ENCODE measurements around the gene GNAQ. TPM values are rescaled to one million over a fixed set of nuclear protein-coding genes. Genes with fewer than 3 reads are reported as not detected.

Gene GNAQ
- total RNA-seq, 4 donors from 2014 or later, result 64.0 to 80.4 (median 69.2) TPM

DNA sequence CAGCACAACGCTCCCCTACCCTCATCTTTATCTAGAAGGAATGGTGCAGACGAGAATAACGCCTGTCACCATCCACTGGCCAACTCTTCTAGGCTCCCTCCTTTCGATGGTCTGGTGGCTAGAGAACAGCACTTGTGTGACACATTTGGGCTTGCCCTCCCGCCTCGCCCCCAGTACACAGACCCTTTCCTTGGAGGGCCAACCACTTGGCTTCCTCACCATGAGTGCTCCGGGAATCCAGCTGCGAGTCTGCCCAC lies 1.4 kb downstream of the GNAQ start:
- Histone ChIP-seq H3K27me3 (no peaks in the 10 kb centered on the region), H3K4me3 (peak overlapping the region; percentile 79 to 90 (median 86)), H3K27ac (replicated peaks in 1 of 4) (peak overlapping the region; percentile 89 to 98 (median 94)), H3K9me3 (no peaks in the 10 kb centered on the region), H3K36me3 (no peaks in the 10 kb centered on the region), H3K4me1 (peaks cover 19 to 68% (median 59%) of the 10 kb centered on the region in 4 donors)
- WGBS, result 3% methylated on average over 8 of the region's 8 CpGs
- TF ChIP-seq, protein P1, sequence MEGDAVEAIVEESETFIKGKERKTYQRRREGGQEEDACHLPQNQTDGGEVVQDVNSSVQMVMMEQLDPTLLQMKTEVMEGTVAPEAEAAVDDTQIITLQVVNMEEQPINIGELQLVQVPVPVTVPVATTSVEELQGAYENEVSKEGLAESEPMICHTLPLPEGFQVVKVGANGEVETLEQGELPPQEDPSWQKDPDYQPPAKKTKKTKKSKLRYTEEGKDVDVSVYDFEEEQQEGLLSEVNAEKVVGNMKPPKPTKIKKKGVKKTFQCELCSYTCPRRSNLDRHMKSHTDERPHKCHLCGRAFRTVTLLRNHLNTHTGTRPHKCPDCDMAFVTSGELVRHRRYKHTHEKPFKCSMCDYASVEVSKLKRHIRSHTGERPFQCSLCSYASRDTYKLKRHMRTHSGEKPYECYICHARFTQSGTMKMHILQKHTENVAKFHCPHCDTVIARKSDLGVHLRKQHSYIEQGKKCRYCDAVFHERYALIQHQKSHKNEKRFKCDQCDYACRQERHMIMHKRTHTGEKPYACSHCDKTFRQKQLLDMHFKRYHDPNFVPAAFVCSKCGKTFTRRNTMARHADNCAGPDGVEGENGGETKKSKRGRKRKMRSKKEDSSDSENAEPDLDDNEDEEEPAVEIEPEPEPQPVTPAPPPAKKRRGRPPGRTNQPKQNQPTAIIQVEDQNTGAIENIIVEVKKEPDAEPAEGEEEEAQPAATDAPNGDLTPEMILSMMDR (IDR thresholded peaks at IDR 0.05), result no peak
- TF ChIP-seq POLR2AphosphoS5 (IDR thresholded peaks at IDR 0.05) (no peak), POLR2A (IDR thresholded peaks at IDR 0.05; ENCODE audit: low read depth) (no peak), EP300 (IDR thresholded peaks at IDR 0.05) (no peak)
- intact Hi-C loops (cut with DNase I), result loop anchor here (5.0 kb wide), 1 partner anchor 278 kb away; no protein-coding TSS in a partner anchor
- DNase-seq (ENCODE audit: extremely low spot score), result no peak

DNA sequence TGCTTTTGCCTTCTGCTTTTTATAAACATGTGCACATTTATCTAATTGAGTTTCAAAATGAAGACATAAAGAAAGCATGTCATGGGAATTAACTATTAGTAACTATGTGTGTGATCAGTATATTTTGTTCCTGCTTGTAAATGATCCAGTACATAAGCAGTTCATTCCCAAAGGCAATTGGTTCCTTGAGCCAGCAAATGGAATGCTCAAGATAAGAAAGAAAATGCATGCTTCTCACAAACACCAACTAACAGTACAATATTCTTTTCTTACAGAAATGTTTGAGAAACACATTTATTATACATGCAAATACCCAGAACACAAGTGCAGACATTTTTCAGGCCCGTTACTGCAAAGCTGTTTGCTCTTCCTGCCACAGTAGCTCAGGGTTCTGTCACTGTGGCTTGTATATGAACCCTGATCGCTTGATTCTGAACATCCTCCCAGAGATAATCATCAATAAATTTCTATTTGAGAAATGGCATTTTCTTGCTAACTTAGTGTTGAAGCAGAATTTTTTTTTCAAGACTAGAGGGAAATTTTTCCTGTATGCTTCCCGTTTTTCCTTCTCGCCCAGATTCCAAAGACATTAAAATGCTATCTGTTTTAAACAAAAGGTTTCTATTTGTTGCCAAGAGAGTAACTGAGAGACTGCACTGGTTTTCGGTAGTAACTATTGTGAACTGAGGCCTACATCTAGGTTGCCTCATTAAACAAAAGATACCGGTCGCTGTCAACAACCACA lies 1.9 kb downstream of the GNAQ start:
- intact Hi-C loops (cut with DNase I), result loop anchor here (5.0 kb wide), 1 partner anchor 277 kb away; no protein-coding TSS in a partner anchor

DNA sequence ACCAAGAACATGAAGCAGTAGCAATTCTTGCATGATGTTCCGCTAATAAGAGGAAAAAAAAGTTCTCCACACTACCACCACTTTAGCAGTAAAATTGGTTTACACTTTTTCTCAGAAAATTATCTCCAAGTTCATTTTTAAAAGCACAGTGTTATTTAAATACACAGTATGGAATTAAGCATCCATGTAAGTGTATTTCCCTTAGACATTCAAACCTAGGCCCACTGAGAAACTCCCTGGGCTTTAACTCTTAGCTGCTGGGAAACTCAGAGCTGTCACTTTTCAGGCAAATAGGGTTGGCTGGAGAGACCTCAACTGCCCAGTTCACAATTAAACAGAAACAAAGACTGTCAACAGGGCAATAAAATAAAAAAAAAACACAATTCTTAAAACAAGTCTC lies 2.7 kb downstream of the GNAQ start:
- 33% methylated on average over 1 of the region's 1 CpG for WGBS
- H3K4me1 ChIP-seq, result peaks cover 13 to 64% (median 52%) of the 10 kb centered on the region in 4 donors
- intact Hi-C loops (cut with DNase I), result no loop called here

More for the DNA sequence above, 1.9 kb downstream of the GNAQ start:
- TF ChIP-seq POLR2AphosphoS5 (IDR thresholded peaks at IDR 0.05), result no peak
- TF ChIP-seq, protein P1 (IDR thresholded peaks at IDR 0.05), result no peak
- TF ChIP-seq EP300 (IDR thresholded peaks at IDR 0.05), result no peak
- no peak for TF ChIP-seq POLR2A (IDR thresholded peaks at IDR 0.05; ENCODE audit: low read depth)
- H3K36me3 ChIP-seq, result no peaks in the 10 kb centered on the region
- no peaks in the 10 kb centered on the region for H3K27me3 ChIP-seq
- no peak for DNase-seq (ENCODE audit: extremely low spot score)
- H3K4me1 ChIP-seq, result peaks cover 15 to 68% (median 54%) of the 10 kb centered on the region in 4 donors
- 2% methylated on average over 7 of the region's 7 CpGs for WGBS
- H3K9me3 ChIP-seq, result no peaks in the 10 kb centered on the region
- H3K27ac ChIP-seq (replicated peaks in 1 of 4), result peak overlapping the region; percentile 89 to 98 (median 94)
- H3K4me3 ChIP-seq, result peak overlapping the region; percentile 79 to 90 (median 86)

DNA sequence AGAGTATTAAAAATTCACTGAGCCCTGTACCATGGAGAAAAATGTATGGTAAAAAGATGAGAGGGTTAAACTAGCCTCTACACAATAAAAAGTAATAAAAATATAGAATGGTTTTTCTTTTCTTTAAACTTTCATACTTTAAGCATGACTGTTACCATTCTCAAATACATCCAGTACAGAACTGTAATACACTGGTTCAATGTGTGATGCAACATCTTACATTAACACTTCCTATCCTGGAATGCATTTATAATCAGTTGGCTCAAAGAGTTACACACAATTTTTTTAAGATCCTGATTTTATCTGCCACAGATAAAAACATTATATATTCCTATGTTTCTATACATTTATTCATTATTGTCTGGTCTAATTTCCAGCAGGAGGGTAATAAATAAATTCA lies 4.7 kb downstream of the GNAQ start:
- no peaks in the 10 kb centered on the region for H3K36me3 ChIP-seq
- no peak for DNase-seq (ENCODE audit: extremely low spot score)
- no peak overlapping the region for H3K4me3 ChIP-seq
- H3K9me3 ChIP-seq, result no peaks in the 10 kb centered on the region
- intact Hi-C loops (cut with DNase I), result no loop called here
- TF ChIP-seq, protein P1 (IDR thresholded peaks at IDR 0.05), result no peak
- TF ChIP-seq POLR2AphosphoS5 (IDR thresholded peaks at IDR 0.05) (no peak), POLR2A (IDR thresholded peaks at IDR 0.05; ENCODE audit: low read depth) (no peak), EP300 (IDR thresholded peaks at IDR 0.05) (no peak)
- no peaks in the 10 kb centered on the region for H3K27me3 ChIP-seq
- peaks cover 20 to 69% (median 55%) of the 10 kb centered on the region in 4 donors for H3K4me1 ChIP-seq
- peak overlapping the region in 3 of 4 donors; percentile 6 to 39 (median 36) for H3K27ac ChIP-seq (replicated peaks in 1 of 4)

More for the DNA sequence above, 2.7 kb downstream of the GNAQ start:
- H3K36me3 ChIP-seq, result no peaks in the 10 kb centered on the region
- H3K4me3 ChIP-seq, result peak overlapping the region; percentile 79 to 90 (median 86)
- peak overlapping the region; percentile 89 to 98 (median 94) for H3K27ac ChIP-seq (replicated peaks in 1 of 4)
- no peaks in the 10 kb centered on the region for H3K27me3 ChIP-seq
- no peak for TF ChIP-seq POLR2AphosphoS5 (IDR thresholded peaks at IDR 0.05)
- TF ChIP-seq, protein P1 (IDR thresholded peaks at IDR 0.05), result no peak
- TF ChIP-seq EP300 (IDR thresholded peaks at IDR 0.05), result no peak
- no peak for TF ChIP-seq POLR2A (IDR thresholded peaks at IDR 0.05; ENCODE audit: low read depth)
- no peak for DNase-seq (ENCODE audit: extremely low spot score)
- no peaks in the 10 kb centered on the region for H3K9me3 ChIP-seq
